Stimulated activated CD4-positive, alpha-beta T cell treated with anti-CD3 and anti-CD28 coated beads, TNF-alpha, amount 100 ng/mL, for 4 hours (primary cell): ENCODE data around the gene DSCAM.

Experiments
- DNase-seq, 3 experiments: peaks; one replicate each; pipeline ENCODE4 v3.0.0-alpha.2; 2020; ENCODE audit warnings: low read depth in 3 of 3

DSCAM gene

GRCh38 chr21:40766381-40766780 is 80.6 kb downstream of the DSCAM start:
- no peak for DNase-seq

- DNase-seq, result no peak
Measured at GRCh38 chr21:40765811-40766210, 81.1 kb downstream of the DSCAM start.

- DNase-seq, result no peak
Measured at GRCh38 chr21:40760821-40761220, 86.1 kb downstream of the DSCAM start.

- DNase-seq, result no peak
Measured at GRCh38 chr21:40759061-40759460, 87.9 kb downstream of the DSCAM start.

- no peak for DNase-seq
Measured at GRCh38 chr21:40757366-40757765, 89.6 kb downstream of the DSCAM start.

GRCh38 chr21:40754466-40754865 is 92.5 kb downstream of the DSCAM start:
- no peak for DNase-seq

GRCh38 chr21:40753756-40754155 is 93.2 kb downstream of the DSCAM start:
- DNase-seq, result no peak

- DNase-seq, result no peak
Measured at GRCh38 chr21:40752125-40752524, 94.8 kb downstream of the DSCAM start.

GRCh38 chr21:40751221-40751620 is 95.7 kb downstream of the DSCAM start:
- DNase-seq, result no peak

GRCh38 chr21:40736145-40736544 is 110.8 kb downstream of the DSCAM start:
- no peak for DNase-seq

- DNase-seq, result no peak
Measured at GRCh38 chr21:40733024-40733397, 113.9 kb downstream of the DSCAM start.

GRCh38 chr21:40732253-40733023 is 114.5 kb downstream of the DSCAM start:
- no peak for DNase-seq

- no peak for DNase-seq
Measured at GRCh38 chr21:40731206-40731605, 115.8 kb downstream of the DSCAM start.

GRCh38 chr21:40730426-40730800 is 116.5 kb downstream of the DSCAM start:
- DNase-seq, result no peak

- DNase-seq, result no peak
Measured at GRCh38 chr21:40729761-40730425, 117.1 kb downstream of the DSCAM start.

GRCh38 chr21:40723966-40724365 is 123.0 kb downstream of the DSCAM start:
- DNase-seq, result no peak

GRCh38 chr21:40723317-40723716 is 123.6 kb downstream of the DSCAM start:
- no peak for DNase-seq

GRCh38 chr21:40719615-40720014 is 127.3 kb downstream of the DSCAM start:
- no peak for DNase-seq

- no peak for DNase-seq
Measured at GRCh38 chr21:40717028-40717427, 129.9 kb downstream of the DSCAM start.

GRCh38 chr21:40714536-40714935 is 132.4 kb downstream of the DSCAM start:
- no peak for DNase-seq

- no peak for DNase-seq
Measured at GRCh38 chr21:40707656-40708244, 139.2 kb downstream of the DSCAM start.

GRCh38 chr21:40706806-40707655 is 139.9 kb downstream of the DSCAM start:
- DNase-seq, result no peak
